ENCODE data around the gene UNC119B.
"Not testable (repeated sequence)": the region's sequence is repeated elsewhere in the genome, so short reads cannot be mapped to it uniquely, and the experiment has no call there.

UNC119B gene

GRCh38 chr12:120710031-120710804, at the start of gene UNC119B:
Gene UNC119B (plus strand): TSS chr12:120710458. CDS start chr12:120710475, 17 bp downstream.
- no peak for DNase-seq

- DNase-seq, result no peak
These were observed 48.8 kb upstream of the UNC119B start for GRCh38 chr12:120661432-120661831.

- no peak for DNase-seq
These were observed 47.4 kb upstream of the UNC119B start for GRCh38 chr12:120662879-120663278.

GRCh38 chr12:120663741-120664140, 46.5 kb upstream of the UNC119B start:
- DNase-seq, result no peak

GRCh38 chr12:120666571-120667390, 43.5 kb upstream of the UNC119B start:
- DNase-seq, result no peak

GRCh38 chr12:120668091-120668867, 42.0 kb upstream of the UNC119B start:
- DNase-seq, result no peak

- no peak for DNase-seq
These were observed 41.1 kb upstream of the UNC119B start for GRCh38 chr12:120668868-120669840.

GRCh38 chr12:120670237-120670636, 40.0 kb upstream of the UNC119B start:
- DNase-seq, result not testable (repeated sequence)

- no peak for DNase-seq
These were observed 39.6 kb upstream of the UNC119B start for GRCh38 chr12:120670667-120671066.

- DNase-seq, result no peak
These were observed 36.1 kb upstream of the UNC119B start for GRCh38 chr12:120674097-120674636.

GRCh38 chr12:120677765-120678473, 32.3 kb upstream of the UNC119B start:
- no peak for DNase-seq

GRCh38 chr12:120678572-120678971, 31.7 kb upstream of the UNC119B start:
- no peak for DNase-seq

- DNase-seq, result no peak
These were observed 30.0 kb upstream of the UNC119B start for GRCh38 chr12:120680165-120680738.

GRCh38 chr12:120684523-120684932, 25.7 kb upstream of the UNC119B start:
- no peak for DNase-seq

- no peak for DNase-seq
These were observed 24.7 kb upstream of the UNC119B start for GRCh38 chr12:120685522-120685921.

GRCh38 chr12:120686151-120686689, 24.0 kb upstream of the UNC119B start:
- DNase-seq, result peak; percentile 59

- peak; percentile 94 for DNase-seq
These were observed 23.3 kb upstream of the UNC119B start, which contains the start of gene MLEC for GRCh38 chr12:120686690-120687577. Gene MLEC (plus strand): TSS chr12:120687149. CDS start chr12:120687297, 148 bp downstream.

GRCh38 chr12:120687578-120688289, 22.5 kb upstream of the UNC119B start:
- no peak for DNase-seq
